HG02885 (cell line): ENCODE data around the gene PCDHGB2.
A peak's percentile ranks its signal among the peaks of the same experiment; 100 is the strongest.
"Not testable (repeated sequence)": the region's sequence is repeated elsewhere in the genome, so short reads cannot be mapped to it uniquely, and the experiment has no call there.

Experiments used
- ATAC-seq: cut with Tn5 transposase; IDR thresholded peaks from one replicate; pipeline ENCODE4 v1.9.1; 2021; ENCODE audit warnings: mild to moderate bottlenecking; ENCODE audit not compliant: unreplicated experiment, poor library complexity

PCDHGB2 gene

DNA sequence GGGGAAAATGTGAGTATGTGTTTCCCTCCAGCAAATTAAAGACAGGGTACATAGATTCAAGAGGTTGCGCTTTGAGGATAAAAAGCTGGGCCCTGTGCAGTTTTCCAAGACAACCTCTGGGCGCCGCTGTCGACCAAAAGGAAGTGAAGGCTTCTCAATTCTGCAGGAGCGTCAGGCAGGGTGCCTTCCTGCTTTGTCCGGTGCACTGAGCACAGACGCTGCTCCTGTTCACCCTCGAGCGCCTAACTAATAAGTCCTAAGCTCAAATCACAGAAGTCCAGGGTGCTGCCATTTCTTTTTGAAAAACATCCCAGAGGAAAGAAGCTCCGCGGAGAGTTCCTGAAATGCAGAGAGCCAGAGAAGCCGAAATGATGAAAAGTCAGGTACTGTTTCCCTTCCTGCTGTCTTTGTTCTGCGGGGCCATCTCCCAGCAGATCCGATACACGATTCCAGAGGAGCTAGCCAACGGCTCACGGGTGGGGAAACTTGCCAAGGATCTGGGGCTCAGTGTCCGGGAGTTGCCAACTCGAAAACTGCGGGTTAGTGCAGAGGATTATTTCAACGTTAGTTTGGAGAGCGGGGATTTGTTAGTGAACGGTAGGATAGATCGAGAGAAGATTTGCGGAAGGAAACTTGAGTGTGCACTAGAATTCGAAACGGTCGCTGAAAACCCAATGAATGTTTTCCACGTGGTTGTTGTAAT lies 9.7 kb upstream of the PCDHGB2 start, which contains the start of gene PCDHGB1:
PCDHGB1 (plus strand) TSS at position 183 of the 703 bp plus-strand sequence; CDS start at position 345, 162 bp downstream.
- no peak for ATAC-seq

GRCh38 chr5:141351591-141351990 lies 8.2 kb upstream of the PCDHGB2 start:
- no peak for ATAC-seq

- no peak for ATAC-seq
Measured at GRCh38 chr5:141354900-141355469, 4.8 kb upstream of the PCDHGB2 start, which contains the start of gene PCDHGA4. PCDHGA4 (plus strand) TSS chr5:141355021; CDS start chr5:141355108, 87 bp downstream.

GRCh38 chr5:141355641-141356040 lies 4.2 kb upstream of the PCDHGB2 start:
- no peak for ATAC-seq

DNA sequence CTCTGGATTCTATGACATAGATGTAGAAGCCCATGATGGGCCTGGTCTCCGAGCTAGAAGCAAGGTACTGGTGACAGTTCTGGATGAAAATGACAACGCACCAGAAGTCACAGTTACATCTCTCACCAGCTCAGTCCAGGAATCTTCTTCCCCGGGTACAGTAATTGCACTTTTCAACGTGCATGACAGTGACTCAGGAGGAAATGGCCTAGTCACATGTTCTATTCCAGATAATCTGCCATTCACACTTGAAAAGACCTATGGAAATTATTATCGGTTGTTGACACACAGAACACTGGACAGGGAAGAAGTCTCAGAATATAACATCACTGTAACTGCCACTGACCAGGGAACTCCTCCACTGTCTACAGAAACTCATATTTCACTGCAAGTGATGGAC lies 3.7 kb upstream of the PCDHGB2 start:
- no peak for ATAC-seq

GRCh38 chr5:141356950-141357349 lies 2.8 kb upstream of the PCDHGB2 start:
- ATAC-seq = no peak

DNA sequence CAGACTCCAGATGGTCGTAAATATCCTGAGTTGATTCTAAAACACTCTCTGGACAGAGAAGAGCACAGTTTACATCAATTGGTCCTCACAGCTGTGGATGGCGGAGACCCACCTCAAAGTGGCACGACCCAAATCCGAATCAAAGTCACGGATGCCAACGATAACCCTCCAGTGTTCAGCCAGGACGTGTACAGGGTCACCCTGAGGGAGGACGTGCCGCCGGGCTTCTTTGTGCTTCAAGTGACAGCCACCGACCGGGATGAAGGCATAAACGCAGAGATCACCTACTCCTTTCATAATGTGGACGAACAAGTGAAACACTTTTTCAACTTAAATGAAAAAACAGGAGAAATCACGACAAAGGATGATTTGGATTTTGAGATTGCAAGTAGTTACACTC lies 891 bp downstream of the PCDHGB2 start:
- ATAC-seq = no peak

DNA sequence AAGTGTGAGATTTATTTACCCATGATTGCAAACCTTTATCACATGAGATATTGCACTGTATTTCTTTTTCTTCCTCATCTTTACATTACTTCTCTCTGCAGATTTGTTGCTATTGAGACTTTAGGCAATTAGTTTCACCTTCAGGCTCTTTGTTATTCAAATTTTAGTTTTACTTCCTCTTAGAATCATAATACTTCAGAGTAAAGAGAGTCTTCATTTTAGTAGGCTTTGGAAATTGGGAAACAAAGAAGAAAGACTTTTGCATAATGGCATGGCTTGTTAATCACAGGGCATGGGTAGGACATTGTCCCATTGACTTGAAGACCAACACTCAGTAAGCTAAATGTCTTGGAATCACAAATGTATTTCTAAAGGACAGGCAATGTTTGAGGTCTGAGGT lies 2.9 kb downstream of the PCDHGB2 start:
- ATAC-seq = no peak

DNA sequence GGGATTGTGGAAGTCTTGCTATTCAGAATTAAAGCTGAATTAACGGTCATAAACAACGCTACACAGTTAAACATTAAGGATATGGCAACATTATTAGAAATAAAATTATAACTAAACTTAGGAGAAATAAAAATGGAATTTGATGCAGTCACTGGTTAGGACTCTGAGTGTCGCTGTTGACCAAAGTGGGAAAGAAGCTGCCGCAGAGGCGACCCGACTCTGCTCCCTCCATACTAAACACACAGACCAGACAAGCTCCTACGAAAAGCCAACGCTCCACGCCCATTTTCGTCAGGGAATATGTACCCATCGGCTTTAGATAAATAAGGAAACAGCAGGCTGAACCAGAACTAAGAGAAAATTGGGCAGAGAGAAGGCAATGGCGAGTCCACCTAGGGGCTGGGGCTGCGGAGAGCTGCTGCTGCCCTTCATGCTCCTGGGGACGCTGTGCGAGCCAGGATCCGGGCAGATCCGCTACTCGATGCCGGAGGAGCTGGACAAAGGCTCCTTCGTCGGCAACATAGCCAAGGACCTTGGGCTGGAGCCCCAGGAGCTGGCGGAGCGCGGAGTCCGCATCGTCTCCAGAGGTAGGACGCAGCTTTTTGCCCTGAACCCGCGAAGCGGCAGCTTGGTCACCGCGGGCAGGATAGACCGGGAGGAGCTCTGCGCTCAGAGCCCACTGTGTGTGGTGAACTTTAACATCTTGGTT lies 4.3 kb downstream of the PCDHGB2 start, which contains the start of gene PCDHGA5:
PCDHGA5 (plus strand) TSS at position 211 of the 709 bp plus-strand sequence; CDS start at position 380, 169 bp downstream.
- ATAC-seq = no peak

GRCh38 chr5:141366016-141366896 lies 6.5 kb downstream of the PCDHGB2 start:
- no peak for ATAC-seq

DNA sequence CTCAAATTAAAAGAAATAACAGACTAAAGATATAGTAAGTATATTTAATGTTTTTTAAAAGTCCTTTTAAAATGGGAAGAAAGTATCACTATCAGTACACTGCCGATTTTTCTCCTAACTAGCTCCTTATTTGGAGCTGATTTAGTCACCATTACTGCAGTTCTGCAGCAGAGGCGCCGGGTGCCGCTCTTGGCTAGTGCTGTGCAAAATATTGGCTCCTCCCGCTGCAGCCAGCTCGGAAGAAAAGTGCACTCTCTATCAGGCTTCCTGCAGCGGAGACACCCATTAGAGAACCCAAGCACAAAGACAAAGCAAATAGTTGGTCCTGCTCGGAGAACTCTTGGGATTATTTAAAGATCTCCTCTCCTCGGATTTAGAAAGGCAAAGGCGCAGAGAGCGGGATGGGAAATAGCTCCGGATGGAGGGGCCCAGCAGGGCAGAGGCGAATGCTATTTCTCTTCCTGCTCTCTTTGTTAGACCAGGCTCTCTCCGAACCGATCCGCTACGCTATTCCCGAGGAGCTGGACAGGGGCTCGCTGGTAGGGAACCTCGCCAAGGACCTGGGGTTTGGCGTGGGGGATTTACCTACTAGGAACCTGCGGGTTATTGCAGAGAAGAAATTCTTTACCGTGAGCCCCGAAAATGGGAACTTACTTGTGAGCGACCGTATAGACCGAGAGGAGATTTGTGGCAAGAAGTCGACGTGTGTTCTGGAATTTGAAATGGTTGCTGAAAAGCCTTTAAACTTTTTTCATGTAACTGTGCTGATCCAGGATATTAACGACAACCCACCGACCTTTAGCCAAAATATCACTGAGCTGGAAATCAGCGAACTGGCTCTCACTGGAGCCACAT lies 10.4 kb downstream of the PCDHGB2 start, which contains the start of gene PCDHGB3:
PCDHGB3 (plus strand) TSS at position 249 of the 855 bp plus-strand sequence; CDS start at position 402, 153 bp downstream.
- ATAC-seq = peak; percentile 97

DNA sequence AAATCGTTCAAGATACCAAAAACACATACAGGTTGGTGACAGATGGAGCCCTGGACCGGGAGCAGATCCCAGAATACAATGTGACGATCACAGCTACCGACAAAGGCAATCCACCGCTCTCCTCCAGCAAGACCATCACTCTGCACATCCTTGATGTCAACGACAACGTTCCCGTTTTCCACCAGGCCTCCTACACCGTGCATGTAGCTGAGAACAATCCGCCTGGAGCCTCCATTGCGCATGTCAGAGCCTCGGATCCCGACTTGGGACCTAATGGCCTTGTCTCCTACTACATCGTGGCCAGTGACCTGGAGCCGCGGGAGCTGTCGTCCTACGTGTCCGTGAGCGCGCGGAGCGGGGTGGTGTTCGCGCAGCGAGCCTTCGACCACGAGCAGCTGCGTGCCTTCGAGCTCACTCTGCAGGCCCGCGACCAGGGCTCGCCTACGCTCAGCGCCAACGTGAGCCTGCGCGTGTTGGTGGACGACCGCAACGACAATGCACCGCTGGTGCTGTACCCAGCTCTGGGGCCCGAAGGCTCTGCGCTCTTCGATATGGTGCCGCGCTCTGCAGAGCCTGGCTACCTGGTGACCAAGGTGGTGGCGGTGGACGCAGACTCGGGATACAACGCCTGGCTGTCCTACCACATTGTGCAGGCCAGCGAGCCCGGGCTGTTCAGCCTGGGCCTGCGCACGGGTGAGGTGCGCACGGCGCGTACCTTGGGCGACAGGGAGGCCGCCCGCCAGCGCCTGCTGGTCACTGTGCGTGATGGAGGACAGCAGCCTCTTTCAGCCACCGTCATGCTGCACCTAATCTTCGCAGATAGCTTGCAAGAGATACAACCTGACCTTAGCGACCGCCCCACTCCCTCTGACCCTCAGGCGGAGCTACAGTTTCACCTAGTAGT lies 12.0 kb downstream of the PCDHGB2 start:
- ATAC-seq = no peak

- ATAC-seq = no peak
Measured at GRCh38 chr5:141373673-141374317, 14.0 kb downstream of the PCDHGB2 start, which contains the start of gene PCDHGA6. PCDHGA6 (plus strand) TSS chr5:141373891; CDS start chr5:141374084, 193 bp downstream.

- no peak for ATAC-seq
Measured at GRCh38 chr5:141374627-141375026, 14.8 kb downstream of the PCDHGB2 start.

- not testable (repeated sequence) for ATAC-seq
Measured at GRCh38 chr5:141375444-141376155, 15.8 kb downstream of the PCDHGB2 start.

DNA sequence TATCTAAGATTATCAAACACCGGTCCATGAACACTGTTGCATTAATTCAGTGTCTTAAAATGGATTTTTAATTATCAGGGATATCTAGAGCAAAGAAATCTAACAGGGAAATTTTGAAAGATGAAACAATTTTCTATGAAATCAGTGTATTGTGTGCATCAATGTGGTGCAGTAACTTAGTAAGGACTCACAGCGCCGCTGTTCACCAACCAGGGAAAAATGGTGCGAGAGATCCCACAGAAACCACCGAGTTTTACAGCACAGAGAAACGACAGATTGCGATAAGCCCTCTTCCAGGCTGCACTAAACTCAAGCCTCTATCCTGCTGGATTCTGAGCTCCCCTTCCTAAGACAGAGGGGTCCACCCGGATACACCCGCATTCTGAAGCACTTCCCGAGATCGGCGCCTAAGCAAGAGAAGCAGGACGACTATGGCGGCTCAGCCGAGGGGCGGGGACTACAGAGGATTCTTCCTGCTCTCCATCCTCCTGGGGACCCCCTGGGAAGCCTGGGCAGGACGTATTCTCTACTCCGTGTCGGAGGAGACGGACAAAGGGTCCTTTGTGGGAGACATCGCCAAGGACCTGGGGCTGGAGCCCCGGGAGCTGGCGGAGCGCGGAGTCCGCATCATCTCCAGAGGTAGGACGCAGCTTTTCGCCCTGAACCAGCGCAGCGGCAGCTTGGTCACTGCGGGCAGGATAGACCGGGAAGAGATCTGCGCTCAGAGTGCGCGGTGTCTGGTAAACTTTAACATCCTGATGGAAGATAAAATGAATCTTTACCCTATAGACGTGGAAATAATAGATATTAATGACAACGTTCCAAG lies 22.9 kb downstream of the PCDHGB2 start, which contains the start of gene PCDHGA7:
PCDHGA7 (plus strand) TSS at position 274 of the 826 bp plus-strand sequence; CDS start at position 432, 158 bp downstream.
- peak; percentile 85 for ATAC-seq
